Adrenal gland (tissue), 5 donors: ENCODE measurements around the gene NR2F2.

Source experiments
- POLR2A ChIP-seq, 2 donors: fragments of 450-650 bp; IDR thresholded peaks; one replicate each; pipeline ENCODE4 v1.6.1; 2017; ENCODE audit warnings: antibody characterized with exemption in 2 of 2, mild to moderate bottlenecking in 2 of 2, moderate library complexity in 1 of 2
- TF ChIP-seq, protein P1 (sequence below), 6 experiments: fragments of 450-650 bp in 4 of 6; fragments of 200-600 bp in 2 of 6; sonication (generic) in 1 of 6; IDR thresholded peaks; 1 replicate in 5 of 6; 2 replicates in 1 of 6; pipeline versions ENCODE4 v1.5.1 to v1.8.0; 2016 to 2021; ENCODE audit warnings: antibody characterized with exemption in 6 of 6, mild to moderate bottlenecking in 2 of 6, moderate library complexity in 1 of 6
- donor health status: DM: no; HTN: no; CAD: no.

DNA sequence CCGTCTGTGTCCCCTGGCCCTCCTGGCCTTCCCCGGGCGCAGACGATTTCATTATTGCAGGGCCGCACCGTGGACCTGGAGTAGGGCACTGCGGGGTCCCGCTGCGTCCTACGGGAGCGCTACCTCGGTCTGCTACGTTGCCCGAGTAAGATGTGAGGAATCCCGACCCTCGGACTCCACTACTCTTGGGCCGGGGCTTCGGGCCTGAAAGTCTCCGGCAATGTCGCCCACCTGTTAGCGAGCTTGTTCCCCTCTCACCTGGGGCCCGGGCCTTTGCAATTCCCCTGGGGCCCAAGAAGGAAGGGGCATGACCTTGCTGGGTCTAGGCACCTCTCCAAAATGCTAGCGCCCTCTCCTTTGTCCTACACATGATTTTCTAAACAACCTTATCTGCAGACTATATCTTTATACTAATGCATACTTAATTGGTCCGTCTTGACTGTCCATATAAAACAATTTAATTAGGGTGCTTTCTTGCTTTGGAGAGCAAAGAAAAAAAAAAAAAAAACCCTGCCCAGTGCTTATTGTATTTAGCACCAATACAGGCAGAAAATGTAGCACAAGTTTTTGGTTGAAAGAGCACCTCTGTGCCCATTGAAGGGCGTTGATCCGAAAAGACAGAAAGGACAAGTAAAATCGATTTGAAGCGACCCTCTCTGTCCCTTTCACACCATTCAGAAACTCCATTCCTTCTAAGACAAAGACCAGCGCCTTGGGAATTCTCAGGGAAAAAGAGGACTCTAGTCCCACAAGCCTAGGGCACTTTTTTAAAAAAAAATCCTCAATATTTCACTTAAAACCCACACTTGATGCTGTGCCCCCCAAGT is 7.0 kb upstream of the NR2F2 start:
- no peak for TF ChIP-seq POLR2A (IDR thresholded peaks at IDR 0.05)
- TF ChIP-seq, protein P1, sequence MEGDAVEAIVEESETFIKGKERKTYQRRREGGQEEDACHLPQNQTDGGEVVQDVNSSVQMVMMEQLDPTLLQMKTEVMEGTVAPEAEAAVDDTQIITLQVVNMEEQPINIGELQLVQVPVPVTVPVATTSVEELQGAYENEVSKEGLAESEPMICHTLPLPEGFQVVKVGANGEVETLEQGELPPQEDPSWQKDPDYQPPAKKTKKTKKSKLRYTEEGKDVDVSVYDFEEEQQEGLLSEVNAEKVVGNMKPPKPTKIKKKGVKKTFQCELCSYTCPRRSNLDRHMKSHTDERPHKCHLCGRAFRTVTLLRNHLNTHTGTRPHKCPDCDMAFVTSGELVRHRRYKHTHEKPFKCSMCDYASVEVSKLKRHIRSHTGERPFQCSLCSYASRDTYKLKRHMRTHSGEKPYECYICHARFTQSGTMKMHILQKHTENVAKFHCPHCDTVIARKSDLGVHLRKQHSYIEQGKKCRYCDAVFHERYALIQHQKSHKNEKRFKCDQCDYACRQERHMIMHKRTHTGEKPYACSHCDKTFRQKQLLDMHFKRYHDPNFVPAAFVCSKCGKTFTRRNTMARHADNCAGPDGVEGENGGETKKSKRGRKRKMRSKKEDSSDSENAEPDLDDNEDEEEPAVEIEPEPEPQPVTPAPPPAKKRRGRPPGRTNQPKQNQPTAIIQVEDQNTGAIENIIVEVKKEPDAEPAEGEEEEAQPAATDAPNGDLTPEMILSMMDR (IDR thresholded peaks at IDR 0.05) = no peak
